Measurements from ENCODE around the gene VEGFB.

Gene VEGFB

DNA sequence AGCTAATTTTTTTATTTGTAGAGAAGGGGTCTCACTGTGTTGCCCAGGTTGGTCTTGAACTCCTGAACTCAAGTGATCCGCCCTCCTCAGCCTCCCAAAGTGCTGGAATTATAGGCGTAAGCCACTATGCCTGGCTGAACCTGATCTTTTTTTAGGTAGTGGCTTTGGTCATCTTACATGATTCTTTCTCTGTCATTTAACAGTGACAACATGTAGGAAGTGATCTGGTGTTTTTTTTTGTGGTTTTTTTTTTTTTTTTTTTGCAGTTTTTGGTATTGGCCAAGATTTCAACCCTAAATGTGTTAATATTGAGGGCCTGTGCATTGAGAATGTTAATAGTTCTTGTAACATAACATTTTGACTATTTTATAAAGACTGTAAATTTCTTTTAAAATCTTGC lies 35.9 kb upstream of the VEGFB start:
- no peak for DNase-seq (ENCODE audit: extremely low read depth, low read depth)
- TF ChIP-seq, protein P1, sequence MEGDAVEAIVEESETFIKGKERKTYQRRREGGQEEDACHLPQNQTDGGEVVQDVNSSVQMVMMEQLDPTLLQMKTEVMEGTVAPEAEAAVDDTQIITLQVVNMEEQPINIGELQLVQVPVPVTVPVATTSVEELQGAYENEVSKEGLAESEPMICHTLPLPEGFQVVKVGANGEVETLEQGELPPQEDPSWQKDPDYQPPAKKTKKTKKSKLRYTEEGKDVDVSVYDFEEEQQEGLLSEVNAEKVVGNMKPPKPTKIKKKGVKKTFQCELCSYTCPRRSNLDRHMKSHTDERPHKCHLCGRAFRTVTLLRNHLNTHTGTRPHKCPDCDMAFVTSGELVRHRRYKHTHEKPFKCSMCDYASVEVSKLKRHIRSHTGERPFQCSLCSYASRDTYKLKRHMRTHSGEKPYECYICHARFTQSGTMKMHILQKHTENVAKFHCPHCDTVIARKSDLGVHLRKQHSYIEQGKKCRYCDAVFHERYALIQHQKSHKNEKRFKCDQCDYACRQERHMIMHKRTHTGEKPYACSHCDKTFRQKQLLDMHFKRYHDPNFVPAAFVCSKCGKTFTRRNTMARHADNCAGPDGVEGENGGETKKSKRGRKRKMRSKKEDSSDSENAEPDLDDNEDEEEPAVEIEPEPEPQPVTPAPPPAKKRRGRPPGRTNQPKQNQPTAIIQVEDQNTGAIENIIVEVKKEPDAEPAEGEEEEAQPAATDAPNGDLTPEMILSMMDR (IDR thresholded peaks at IDR 0.05; ENCODE audit: low read depth, low read length): no peak

DNA sequence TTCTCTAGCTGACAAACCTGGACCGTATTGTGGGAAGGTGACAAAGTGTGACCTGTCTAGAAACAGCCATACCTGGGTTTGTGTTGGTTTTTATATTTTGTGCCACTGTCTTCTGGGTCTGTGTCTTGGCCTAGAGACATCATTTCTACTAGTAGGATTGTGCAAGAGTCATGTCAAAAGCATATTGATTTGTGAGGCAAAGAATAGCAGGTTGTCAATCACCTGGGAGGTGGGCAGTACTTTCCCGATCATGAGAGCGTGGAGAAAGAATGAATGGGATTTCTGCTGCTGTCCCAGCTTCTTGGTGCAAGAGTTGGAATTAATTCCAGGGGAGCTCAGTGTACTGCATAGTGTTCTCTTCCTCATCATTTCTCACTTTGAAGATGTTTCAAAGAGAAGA lies 32.8 kb upstream of the VEGFB start:
- TF ChIP-seq, protein P1 (IDR thresholded peaks at IDR 0.05; ENCODE audit: low read depth, low read length): no peak
- no peak for DNase-seq (ENCODE audit: extremely low read depth, low read depth)

DNA sequence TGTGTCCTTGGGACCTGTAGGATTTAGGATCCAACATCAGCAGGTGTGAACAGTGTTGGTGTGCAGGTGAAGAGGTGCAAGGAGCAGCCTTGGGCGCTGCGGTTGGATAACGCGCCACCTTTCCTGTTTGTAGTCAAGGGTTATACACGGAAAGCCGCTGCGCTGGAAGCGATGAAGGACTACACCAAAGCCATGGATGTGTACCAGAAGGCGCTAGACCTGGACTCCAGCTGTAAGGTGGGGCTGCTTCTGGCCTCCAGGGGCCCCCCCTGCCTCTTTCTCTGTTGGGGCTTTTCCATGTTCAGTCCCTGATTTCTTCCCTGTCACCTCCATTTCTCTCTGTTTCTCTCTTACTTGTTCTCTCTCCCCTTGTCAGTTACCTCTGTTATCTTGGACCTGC lies 31.4 kb upstream of the VEGFB start:
- TF ChIP-seq, protein P1 (IDR thresholded peaks at IDR 0.05; ENCODE audit: low read depth, low read length): no peak
- no peak for DNase-seq (ENCODE audit: extremely low read depth, low read depth)

DNA sequence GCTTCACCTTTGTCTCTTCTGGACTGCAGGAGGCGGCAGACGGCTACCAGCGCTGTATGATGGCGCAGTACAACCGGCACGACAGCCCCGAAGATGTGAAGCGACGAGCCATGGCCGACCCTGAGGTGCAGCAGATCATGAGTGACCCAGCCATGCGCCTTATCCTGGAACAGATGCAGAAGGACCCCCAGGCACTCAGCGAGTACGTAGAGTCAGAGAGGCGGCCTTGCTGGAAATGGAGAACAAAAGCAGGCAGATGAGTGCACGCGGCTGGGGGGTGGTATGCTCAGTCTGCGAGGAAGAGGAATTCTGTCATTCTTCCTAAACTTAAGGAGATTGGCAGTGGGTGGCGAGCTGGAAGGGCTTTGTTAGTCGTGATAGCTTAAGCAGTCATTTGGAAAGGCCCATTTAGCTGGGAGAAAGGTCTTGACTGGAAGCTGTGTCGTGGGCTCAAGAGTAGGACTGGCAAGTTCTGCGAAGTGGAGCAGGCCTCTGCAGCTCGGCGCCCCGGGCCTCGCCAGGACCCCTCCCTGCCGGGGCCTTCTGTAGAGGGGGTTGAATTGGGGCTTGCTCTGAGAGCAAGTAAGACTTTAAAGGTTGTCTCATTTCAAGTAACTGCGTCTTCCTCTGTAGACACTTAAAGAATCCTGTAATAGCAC lies 30.8 kb upstream of the VEGFB start:
- DNase-seq (ENCODE audit: extremely low read depth, low read depth): no peak
- TF ChIP-seq, protein P1 (IDR thresholded peaks at IDR 0.05; ENCODE audit: low read depth, low read length): no peak

DNA sequence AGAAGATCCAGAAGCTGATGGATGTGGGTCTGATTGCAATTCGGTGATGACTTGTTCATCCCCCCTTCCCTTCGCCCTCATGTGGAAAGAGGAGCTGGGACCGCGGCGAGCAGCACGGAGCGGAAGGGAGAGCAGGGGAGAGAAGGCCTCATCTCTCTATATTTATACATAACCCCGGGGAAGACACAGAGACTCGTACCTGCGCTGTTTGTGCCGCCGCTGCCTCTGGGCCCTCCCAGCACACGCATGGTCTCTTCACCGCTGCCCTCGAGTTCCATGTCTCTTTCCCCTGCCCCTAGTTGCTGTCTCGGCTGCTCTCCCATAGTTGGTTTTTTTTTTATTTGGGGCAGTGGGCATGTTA lies 30.3 kb upstream of the VEGFB start:
- TF ChIP-seq, protein P1 (IDR thresholded peaks at IDR 0.05; ENCODE audit: low read depth, low read length): no peak
- DNase-seq (ENCODE audit: extremely low read depth, low read depth): no peak

DNA sequence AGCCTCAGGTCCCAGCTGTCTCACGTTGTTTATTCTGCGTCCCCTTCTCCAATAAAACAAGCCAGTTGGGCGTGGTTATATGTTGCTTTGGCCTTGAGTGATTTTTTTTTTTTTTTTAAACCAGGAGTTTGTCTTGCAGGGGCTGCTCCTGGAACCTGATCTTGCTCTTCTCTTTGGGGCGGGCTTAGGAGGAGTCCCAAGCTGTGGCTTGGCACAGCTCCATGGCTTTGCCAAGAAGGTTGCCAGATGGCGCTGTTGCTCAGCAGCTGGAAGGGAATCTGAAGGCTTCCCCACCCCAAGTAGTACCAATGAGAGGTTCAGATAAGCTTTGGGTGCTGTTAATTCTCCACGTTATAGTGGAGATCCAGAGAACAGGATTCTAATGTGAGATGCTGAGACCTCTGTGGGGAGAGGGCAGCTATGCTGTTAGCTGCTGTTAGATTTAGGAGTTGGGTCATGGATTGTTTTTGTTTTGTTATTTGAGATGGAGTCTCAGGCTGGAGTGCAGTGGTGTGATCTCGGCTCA lies 29.9 kb upstream of the VEGFB start:
- TF ChIP-seq, protein P1 (IDR thresholded peaks at IDR 0.05; ENCODE audit: low read depth, low read length): peak; percentile 79
- peak; percentile 97 for DNase-seq (ENCODE audit: extremely low read depth, low read depth)

DNA sequence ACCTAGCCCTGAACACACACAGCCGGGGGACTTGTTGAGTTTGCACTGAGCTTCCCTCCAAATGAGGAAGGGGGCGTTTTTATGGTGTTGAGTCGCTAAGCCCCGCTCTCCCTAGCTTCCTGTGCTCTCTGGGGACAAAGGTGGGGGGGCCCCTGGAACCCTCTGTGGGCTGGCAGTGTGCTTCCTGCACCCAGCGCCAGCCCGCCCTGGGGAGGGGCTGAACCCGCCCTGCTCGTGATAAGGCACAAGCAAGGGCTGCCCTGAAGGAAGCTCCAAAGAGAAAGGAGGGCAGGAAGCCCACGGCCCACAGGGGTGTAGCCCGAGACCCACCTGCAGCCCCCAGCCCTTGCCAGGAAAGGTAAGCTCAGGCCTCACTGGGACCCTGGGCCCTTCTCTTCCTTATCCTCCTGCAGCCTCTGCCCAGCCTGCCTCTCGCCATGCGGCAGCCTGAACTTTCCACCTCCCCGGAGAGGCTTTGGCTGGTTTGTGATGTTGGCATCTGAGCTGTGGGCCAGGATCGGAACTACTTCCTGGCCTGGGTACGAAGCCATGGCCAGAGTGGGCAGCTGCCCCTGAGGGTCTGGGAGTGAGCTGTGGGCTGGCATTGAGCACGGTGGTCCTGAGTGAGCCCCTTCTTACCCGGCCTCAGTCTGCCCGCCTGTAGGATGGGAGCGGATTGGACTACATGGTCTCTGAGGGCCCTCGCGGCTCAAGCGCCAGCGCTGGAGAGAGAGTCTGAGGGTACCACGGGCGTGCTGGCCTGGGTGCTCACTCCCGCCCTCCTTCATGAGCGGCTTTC lies 27.7 kb upstream of the VEGFB start, which contains the start of gene FERMT3:
TSS of gene FERMT3 (plus strand) at position 265 of the 799 bp plus-strand sequence. CDS start 644 bp downstream, outside the sequence.
- no peak for DNase-seq (ENCODE audit: extremely low read depth, low read depth)
- TF ChIP-seq, protein P1 (IDR thresholded peaks at IDR 0.05; ENCODE audit: low read depth, low read length): no peak
